Stimulated activated CD4-positive, alpha-beta T cell treated with anti-CD3 and anti-CD28 coated beads, Interleukin-1b, Interleukin-23, amount 100 ng/mL, for 4 hours (primary cell): ENCODE results near the gene CGB7.
"Not testable (repeated sequence)": the region's sequence is repeated elsewhere in the genome, so short reads cannot be mapped to it uniquely, and the experiment has no call there.

ENCODE experiments used
- DNase-seq, 2 donors: peaks; one replicate each; pipeline ENCODE4 v3.0.0-alpha.2; 2020; ENCODE audit warnings: low read depth in 2 of 2

Gene CGB7

DNA sequence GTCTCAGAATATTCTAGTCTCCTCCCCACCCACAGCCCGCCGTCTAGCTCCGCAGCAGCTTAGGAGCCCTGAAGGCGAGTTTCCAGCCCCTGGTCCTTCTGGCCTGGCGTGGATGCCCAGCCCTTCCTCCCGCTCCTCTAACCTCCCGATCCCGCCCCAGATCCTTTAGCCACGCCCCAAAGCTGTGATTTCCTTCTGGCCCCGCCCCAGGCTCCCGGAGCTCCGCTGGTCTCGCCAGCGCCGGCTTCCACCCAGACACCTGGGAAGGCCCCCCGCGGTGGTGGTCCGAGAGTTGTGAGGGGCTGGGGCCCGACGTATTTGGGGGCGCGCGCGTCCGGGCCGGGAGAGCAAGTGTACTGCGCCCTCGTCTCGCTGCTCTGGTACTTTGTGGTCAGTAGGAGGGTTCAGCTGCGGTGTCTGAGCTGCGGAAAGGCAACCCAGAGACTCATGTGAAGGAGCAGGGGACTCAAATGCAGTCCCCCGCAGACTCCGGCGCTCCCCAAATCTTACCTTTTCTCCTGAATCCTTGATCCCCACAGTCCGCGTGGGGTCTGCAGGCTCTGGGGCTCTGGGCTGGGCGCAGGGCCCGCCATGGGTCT, at the start of gene CGB7:
TSS of gene CGB7 (minus strand) at position 114 of the 599 bp plus-strand sequence. CDS start 2,374 bp downstream, outside the sequence.
- DNase-seq, result peak in 1 of 2 donors; percentile 33

DNA sequence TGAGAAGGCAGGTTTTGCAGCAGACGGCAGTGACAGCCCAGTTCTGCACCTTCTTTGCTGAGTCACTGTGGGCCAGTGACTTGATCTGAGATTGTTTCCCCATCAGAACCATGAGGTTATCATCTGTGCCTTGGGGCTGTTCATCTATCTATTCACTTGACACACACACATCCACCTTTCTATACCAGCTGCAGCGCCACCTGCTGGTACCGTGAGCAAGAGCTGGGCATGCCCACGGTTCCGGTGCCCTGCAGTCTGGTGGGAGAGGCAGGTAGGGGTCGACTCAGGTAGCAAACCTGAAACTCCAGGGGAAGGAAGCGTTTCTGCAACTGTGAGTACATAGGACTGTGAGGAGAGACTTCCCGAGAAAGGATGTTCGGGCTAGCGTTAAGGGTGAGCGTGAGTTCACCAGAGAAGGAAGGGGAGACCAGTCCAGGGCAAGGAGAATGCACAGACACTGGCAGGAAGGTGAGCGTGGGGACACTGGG, 49.1 kb upstream of the CGB7 start:
- DNase-seq, result peak; percentile 54 to 60

DNA sequence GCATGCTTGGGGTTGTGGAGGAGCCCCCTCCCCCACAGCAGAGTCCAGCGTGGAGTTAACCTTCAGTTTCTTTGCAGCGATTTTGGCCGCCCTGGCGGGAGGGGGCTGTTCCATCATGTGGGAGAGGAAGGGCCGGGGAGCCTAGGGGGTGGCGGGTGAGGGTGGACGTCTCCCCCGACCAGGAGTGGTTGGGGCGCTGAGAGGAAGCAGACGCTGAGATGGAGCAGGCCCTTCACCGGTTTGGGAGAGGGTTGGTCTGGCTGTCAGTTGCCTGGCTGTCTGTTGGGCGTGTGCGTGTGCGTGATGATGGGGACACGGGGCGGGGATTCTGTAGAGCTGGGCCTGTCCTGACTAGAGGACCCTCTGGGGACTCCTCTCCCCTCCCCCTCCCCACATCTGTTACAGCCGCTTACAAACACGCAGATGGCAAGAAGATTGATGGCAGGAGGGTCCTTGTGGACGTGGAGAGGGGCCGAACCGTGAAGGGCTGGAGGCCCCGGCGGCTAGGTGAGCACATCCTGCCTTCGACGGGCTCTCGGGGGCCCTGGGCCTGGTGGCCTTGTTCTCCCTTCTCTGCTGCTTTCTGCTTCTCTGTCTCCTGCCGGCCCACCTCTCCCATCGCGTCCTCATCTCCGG, 46.8 kb upstream of the CGB7 start:
- no peak for DNase-seq

DNA sequence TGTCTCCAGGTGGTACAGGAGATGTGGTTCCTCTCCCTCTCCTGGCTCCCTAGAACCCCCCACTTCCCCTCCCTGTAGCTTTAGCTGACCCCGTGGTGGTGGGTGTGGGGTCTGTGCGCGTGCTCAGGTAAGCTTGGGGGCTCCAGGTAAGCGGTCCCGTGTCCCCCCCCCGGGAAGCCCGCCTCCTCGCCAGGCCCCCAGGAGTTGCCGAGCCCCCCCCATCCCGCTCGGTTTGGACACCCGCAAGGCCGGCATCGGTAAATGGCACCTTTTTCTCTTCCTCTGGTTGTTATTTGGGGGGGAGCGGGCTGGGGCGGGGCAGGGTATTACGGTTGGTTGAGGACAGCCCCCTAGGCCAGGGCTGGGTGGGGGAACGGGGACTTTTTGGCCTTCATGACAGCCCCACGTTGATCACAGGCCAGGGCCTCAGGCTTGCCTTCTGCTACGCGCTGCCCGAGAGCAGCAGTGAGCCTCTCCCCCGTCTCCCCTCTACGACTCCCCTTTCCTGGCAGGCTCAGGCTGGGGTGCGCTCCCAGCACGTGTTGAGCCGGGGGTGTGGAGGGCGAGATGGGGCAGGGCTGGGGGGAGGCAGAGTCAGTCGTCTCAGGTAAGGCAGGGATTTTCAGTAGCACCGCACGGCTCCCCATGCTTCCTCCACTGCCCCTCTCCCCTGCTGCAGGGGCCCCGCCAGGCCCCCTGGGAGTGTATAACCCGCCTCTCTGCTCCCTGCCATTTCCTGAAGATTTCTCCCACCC, 46.0 kb upstream of the CGB7 start:
- DNase-seq, result no peak

DNA sequence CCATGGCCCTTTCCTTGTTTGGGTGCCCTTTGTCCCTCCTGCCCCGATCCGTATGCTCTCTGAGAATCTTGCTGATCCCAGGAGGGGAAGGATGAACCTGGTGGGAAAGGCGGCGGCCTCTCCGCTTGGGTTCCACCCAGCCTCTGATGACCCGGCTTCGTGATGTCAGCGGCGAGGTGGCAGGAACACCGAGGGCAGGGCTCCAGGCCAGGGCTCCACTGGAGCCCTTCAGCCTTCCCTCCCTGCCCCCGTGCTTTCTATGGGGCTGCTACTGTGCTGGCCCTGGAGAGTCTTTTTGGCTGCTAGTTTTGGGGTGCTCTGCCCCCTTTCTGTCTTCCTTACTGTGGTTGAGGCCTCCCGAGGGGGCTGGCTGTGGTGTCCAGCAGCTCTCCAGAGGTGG, 44.8 kb upstream of the CGB7 start:
- DNase-seq, result no peak

- DNase-seq, result no peak
Observed at GRCh38 chr19:49101160-49101559, 43.6 kb upstream of the CGB7 start.

- DNase-seq, result no peak
Observed at GRCh38 chr19:49098795-49099194, 41.2 kb upstream of the CGB7 start.

DNA sequence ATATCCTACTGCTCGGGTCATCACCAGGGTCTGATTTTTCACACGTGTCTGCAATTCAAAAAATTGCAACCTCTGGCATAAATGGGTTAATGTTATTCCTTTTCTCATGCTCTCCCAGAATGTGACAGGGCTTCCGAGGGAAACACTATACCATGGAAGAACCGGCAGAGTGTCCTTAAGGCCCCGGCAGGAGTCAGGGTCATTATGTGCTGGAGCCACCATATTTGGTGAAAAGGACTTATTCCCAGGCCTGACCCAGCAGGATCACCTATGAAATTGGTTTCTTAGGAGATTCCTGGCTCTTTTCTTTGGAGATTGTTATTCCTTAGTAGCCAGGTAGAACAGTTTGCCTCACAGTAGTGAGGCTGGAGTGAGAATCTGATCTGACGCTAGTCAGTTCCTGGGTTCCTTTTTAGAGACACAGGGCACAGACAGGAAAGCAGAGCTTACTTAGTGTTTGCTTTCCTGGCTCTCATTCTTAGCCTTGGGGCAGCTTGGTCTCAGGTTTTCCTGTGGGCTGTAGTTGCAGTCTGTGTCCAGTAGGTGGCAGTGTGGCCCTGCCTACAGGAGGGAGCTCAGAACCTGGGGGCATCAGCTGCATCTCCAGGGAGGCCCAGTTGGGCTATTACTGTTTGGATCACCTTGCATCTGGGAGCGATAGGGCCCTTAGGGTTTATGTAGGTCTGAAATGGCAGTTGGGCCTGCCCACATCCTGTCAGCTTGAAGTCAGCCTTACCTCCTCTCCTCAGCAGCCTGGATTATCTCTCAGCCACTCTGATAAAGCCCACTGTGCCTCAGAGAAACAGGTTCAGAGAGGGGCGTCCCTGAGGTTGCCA, 40.1 kb upstream of the CGB7 start:
- DNase-seq, result peak; percentile 52 to 62

GRCh38 chr19:49094505-49095482, 37.2 kb upstream of the CGB7 start:
- no peak for DNase-seq

DNA sequence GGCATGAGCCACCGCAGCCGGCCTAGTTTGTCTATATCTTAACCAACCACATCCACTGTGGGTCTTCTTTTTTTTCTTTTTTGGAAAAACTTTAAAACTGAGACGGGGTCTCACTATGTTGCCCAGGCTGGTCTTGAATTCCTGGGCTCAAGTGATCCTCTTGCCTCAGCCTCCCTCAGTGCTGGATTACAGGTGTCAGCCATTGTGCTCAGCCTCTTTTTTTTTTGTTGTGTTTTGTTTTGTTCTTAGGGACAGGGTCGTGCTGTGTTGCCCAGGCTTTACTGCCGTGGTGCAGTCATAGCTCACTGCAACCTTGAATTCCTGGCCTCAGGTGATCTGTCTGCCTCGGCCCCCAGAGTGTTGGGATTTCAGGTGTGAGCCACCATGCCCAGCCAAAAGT, 35.1 kb upstream of the CGB7 start:
- no peak for DNase-seq

GRCh38 chr19:49091391-49092038, 34.0 kb upstream of the CGB7 start:
- DNase-seq, result no peak

DNA sequence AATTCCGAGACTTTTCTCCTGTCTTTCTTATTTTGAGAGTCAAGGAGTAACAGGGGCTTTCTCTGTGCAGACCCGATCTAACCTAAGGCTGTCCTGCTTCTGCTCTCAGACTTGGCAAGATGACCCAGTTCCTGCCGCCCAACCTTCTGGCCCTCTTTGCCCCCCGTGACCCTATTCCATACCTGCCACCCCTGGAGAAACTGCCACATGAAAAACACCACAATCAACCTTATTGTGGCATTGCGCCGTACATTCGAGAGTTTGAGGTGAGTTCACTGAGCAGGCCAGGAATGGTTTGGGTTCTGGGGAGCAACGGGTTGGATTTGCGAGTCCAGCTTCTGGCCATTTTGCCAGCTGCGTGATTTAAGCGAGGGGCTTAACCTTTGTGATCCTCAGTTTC, 28.7 kb upstream of the CGB7 start:
- no peak for DNase-seq

DNA sequence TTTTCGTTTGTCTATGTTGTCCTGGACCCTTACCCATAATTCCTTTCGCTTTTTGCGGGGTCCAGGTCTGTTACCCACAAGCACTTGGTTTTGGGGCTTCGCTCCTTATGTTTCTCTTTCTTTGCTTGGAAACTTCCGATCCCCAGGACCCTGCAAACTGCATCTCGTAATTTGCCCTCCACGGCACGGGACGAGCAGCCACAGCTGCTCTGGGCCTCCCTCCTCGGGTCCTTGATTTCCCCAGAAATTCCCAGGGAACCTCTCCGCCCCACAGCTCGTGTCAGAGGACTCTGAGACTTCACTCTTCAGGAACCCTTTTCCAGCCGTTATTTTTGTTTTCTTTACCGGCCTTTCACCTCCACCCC, 28.3 kb upstream of the CGB7 start:
- no peak for DNase-seq

DNA sequence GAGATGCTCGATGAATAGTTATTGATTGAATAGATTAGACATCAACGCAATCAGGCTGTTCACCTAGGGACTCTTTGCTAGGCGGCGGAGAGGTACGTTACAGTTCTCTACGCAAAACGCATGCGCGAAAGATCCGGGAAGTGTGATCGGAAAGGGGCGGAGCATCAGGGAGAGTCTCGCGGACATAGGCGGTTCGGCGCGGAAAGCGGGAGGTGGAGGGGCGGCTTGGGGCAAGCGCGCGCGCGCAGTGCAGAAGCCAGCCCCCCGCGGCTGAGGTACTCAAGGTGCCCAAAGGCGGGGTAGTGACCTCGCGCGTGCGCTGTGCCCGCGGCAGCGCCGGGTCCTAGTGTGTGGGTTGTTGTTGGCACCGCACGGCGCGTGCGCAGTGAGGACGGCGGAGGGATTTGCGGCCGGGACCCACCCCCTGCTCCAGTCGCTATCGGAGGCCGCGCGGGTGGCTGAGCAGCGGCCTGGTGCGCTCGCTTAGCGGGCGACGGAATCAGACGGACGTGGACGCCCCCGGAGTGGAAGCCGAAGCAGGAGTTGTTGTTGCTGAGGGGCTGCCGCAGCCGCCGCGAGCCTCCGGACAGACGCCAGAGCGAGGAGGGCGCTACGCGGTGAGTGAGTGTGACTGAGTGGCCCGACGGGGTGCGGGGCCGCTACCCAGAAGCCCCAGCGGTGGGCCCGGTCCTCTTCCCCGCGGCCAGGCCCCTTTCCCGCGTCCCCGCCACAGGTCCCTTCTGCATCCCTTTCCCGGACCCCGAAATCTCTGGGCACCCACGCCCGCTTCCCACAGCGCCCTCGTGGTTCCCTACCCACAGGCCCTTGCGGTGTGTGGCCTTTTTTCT, 27.7 kb upstream of the CGB7 start, which contains the start of gene SNRNP70:
TSS of gene SNRNP70 (plus strand) at position 432 of the 848 bp plus-strand sequence. CDS start 964 bp downstream, outside the sequence.
- DNase-seq, result peak; percentile 97 to 98

DNA sequence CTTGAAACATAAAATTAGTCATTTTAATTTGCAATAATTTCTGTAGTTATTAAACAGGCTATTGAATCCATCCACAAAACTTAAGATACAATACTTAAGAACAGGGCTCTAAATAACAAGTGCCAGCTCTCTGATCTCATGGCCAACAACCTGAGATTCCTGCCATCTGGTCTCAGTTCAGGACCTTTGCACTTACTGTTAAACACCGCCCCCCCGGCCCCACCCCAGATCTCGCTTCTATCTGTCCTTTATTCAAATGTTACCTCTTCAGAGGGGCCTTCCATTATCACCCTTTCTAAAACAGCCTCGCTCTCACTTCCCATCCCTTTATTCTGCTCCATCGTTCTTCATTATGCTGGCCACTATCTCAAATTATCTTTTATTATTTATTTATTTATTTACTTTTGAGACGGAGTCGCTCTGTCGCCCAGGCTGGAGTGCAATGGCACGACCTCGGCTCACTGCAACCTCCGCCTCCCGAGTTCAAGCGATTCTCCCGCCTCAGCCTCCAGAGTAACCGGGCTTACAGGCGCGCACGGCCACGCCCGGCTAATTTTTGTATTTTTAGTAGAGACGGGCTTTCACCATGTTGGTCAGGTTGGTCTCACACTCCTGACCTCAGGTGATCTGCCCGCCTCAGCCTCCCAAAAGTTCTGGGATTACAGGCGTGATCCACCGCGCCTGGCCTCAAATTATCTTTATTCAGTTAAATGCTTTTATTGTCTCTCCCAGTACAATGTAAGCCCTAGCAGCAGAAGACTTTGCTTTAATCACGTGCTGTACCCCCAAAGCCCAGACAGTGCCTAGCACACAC, 26.9 kb upstream of the CGB7 start:
- DNase-seq, result no peak

DNA sequence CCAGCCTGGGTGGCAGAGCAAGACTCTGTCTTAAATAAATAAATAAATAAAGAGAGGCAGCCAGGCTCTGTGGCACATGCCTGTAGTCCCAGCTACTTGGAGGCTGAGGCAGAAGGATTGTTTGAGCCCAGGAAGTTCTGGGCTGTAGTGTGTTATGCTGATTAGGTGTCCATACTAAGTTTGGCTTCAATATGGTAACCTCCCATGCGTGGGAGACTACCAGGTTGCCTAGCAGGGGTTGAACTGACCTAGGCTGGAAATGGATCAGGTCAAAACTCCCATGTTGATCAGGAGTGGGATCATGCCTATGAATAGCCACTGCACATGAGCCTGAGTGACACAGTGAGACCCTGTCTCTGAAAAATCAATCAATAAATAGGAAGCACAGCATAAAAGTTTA, 23.7 kb upstream of the CGB7 start:
- no peak for DNase-seq

- DNase-seq, result no peak
Observed at GRCh38 chr19:49080392-49080791, 22.8 kb upstream of the CGB7 start.

- DNase-seq, result not testable (repeated sequence)
Observed at GRCh38 chr19:49074869-49075268, 17.3 kb upstream of the CGB7 start.
